Mesothelial cell of epicardium (in vitro differentiated cells): ENCODE results near the gene ENO4. TPM values are rescaled to one million over a fixed set of nuclear protein-coding genes. Genes with fewer than 3 reads are reported as not detected.

Experiments used
- DNase-seq, 2 experiments: peaks; one replicate each; pipeline ENCODE4 v3.0.0; 2021; ENCODE audit warnings: low spot score in 2 of 2; ENCODE audit not compliant: unreplicated experiment in 2 of 2
- H3K27ac Mint-ChIP-seq: 2 replicates; pipeline ENCODE4 v1.8.0; 2021; ENCODE audit warnings: mixed read lengths
- H3K27me3 Mint-ChIP-seq: 2 replicates; pipeline ENCODE4 v1.8.0; 2021; ENCODE audit warnings: low read depth, mixed read lengths
- H3K36me3 Mint-ChIP-seq: 2 replicates; pipeline ENCODE4 v1.8.0; 2021; ENCODE audit warnings: mixed read lengths
- H3K4me1 Mint-ChIP-seq: 2 replicates; pipeline ENCODE4 v1.8.0; 2021; ENCODE audit warnings: mixed read lengths
- H3K4me3 Mint-ChIP-seq: 2 replicates; pipeline ENCODE4 v1.8.0; 2021; ENCODE audit warnings: mild to moderate bottlenecking, moderate library complexity, mixed read lengths
- H3K9me3 Mint-ChIP-seq: 2 replicates; pipeline ENCODE4 v1.8.0; 2021; ENCODE audit warnings: mixed read lengths
- CTCF ChIP-seq: fragments of 200-600 bp; sonication (generic); IDR thresholded peaks from one replicate; pipeline ENCODE4 v1.5.0; 2021; ENCODE audit warnings: antibody characterized with exemption; ENCODE audit not compliant: unreplicated experiment
- total RNA-seq: library from RNA; stranded (reverse); gene quantifications from 3 replicates; pipeline ENCODE4 v1.2.1, GENCODE V29; 2021

ENO4 gene
- total RNA-seq, 1 donor from 2014 or later, result 2.6 TPM

DNA sequence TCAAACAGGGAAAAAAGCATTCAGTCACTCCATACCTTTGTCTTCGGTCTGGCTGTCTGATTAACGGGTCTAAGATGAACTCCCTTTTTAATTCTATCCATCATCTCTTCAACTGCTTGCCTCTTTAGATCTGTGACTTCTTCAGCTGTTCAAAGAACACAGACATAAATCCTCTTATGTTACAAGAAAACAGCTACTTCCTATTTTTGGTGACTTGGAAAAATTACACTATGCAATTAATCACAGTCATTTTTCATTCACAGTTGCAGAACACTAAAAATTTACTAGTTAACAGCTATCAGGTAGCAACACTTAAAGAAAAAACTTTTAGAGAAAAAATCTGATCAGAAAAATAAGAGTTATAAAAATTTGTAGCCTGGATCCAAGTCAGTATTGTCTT is 66.0 kb downstream of the ENO4 start:
- DNase-seq, result no peak
- Mint-ChIP-seq H3K9me3 (no peaks in the 10 kb centered on the region), H3K27me3 (no peaks in the 10 kb centered on the region), H3K36me3 (peaks cover 19% of the 10 kb centered on the region), H3K4me1 (no peaks in the 10 kb centered on the region), H3K27ac (no peak overlapping the region), H3K4me3 (no peak overlapping the region)
- TF ChIP-seq CTCF, result no peak

- H3K4me3 Mint-ChIP-seq, result no peak overlapping the region
- H3K27me3 Mint-ChIP-seq, result no peaks in the 10 kb centered on the region
- TF ChIP-seq CTCF, result no peak
- H3K27ac Mint-ChIP-seq, result no peak overlapping the region
- H3K9me3 Mint-ChIP-seq, result no peaks in the 10 kb centered on the region
- peaks cover 29% of the 10 kb centered on the region for H3K36me3 Mint-ChIP-seq
- H3K4me1 Mint-ChIP-seq, result no peaks in the 10 kb centered on the region
- no peak for DNase-seq
Measured at GRCh38 chr10:116917481-116917880, 68.2 kb downstream of the ENO4 start.

DNA sequence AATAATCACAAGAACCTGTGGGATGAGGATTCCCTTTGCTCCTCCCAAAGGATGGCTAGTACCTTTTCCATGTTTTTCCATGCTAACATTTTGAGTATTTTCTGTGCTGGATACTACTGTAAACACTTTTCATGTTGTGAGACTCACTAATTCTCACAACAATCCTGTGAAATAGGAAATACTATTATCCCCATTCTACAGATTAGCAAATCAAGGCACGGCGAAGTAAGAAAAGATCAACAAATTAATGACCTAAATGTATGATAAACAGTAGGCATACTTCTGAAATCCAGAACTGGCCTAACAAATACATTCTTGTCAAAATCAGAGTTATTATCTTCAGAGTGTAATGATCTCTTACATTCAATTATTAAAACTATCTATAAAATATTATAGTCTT is 69.3 kb downstream of the ENO4 start:
- H3K4me1 Mint-ChIP-seq, result no peaks in the 10 kb centered on the region
- no peaks in the 10 kb centered on the region for H3K9me3 Mint-ChIP-seq
- H3K4me3 Mint-ChIP-seq, result no peak overlapping the region

DNA sequence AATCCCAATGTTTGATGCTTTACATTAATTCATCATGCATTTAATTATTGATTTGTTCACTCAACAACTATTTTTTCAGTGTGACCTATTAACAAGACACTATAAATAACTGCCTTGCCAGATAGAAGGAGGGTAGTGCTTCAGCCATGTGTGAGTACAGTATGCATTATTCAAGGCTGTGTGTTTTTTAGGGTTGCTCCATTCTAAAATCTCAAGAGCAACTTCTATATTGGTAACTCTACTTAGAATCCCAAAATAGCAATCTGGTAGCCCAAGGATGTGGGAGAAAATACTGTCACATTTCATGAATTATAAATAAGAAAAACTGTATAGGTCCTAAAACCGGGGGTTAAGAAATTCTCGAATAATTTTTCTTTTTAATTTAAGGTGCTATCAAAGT is 69.9 kb downstream of the ENO4 start:
- Mint-ChIP-seq H3K27ac (no peak overlapping the region), H3K4me3 (no peak overlapping the region), H3K36me3 (peaks cover 30% of the 10 kb centered on the region), H3K27me3 (no peaks in the 10 kb centered on the region), H3K4me1 (no peaks in the 10 kb centered on the region), H3K9me3 (no peaks in the 10 kb centered on the region)
- DNase-seq, result no peak
- TF ChIP-seq CTCF, result no peak

More for the DNA sequence above, 69.3 kb downstream of the ENO4 start:
- no peak overlapping the region for H3K27ac Mint-ChIP-seq
- DNase-seq, result no peak
- peaks cover 29% of the 10 kb centered on the region for H3K36me3 Mint-ChIP-seq
- H3K27me3 Mint-ChIP-seq, result no peaks in the 10 kb centered on the region
- no peak for TF ChIP-seq CTCF

DNA sequence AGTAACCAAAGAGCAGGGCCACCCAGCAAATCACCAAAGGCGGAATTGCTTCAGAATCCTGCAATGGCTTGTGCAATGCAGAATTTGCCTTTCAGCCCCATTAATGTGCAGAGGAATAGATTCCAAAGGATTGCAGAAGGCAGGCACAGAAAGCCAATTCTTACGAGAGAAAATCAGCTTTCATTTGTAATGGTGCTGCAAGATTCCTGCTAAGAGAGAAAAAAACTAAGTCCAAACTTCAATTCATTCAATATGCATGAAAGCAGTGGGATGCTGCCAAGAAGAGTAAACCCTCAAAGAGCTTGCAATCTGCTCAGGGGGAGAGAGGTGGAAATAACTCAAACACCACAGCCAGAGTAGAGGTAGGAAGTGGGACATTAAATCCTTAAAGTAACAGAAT is 70.4 kb downstream of the ENO4 start:
- no peak for DNase-seq
- H3K9me3 Mint-ChIP-seq, result no peaks in the 10 kb centered on the region
- no peak for TF ChIP-seq CTCF
- peaks cover 30% of the 10 kb centered on the region for H3K36me3 Mint-ChIP-seq
- no peaks in the 10 kb centered on the region for H3K27me3 Mint-ChIP-seq
- H3K4me1 Mint-ChIP-seq, result no peaks in the 10 kb centered on the region
- H3K27ac Mint-ChIP-seq, result no peak overlapping the region
- H3K4me3 Mint-ChIP-seq, result no peak overlapping the region

GRCh38 chr10:116925056-116925455 is 75.8 kb downstream of the ENO4 start:
- no peak overlapping the region for H3K27ac Mint-ChIP-seq
- DNase-seq, result no peak
- no peaks in the 10 kb centered on the region for H3K27me3 Mint-ChIP-seq
- H3K36me3 Mint-ChIP-seq, result peaks cover 26% of the 10 kb centered on the region
- H3K4me3 Mint-ChIP-seq, result no peak overlapping the region
- no peak for TF ChIP-seq CTCF
- H3K4me1 Mint-ChIP-seq, result peaks cover 5% of the 10 kb centered on the region
- H3K9me3 Mint-ChIP-seq, result no peaks in the 10 kb centered on the region
